HUDEP-2 (cell line): Measurements from ENCODE around the gene MINAR1.

Experiments used
- DNase-seq, 76 experiments: peaks; one replicate each; lab custom pipeline; 2025; ENCODE audit not compliant: unreplicated experiment in 76 of 76; lab: John Stamatoyannopoulos, UW

MINAR1 gene

DNA sequence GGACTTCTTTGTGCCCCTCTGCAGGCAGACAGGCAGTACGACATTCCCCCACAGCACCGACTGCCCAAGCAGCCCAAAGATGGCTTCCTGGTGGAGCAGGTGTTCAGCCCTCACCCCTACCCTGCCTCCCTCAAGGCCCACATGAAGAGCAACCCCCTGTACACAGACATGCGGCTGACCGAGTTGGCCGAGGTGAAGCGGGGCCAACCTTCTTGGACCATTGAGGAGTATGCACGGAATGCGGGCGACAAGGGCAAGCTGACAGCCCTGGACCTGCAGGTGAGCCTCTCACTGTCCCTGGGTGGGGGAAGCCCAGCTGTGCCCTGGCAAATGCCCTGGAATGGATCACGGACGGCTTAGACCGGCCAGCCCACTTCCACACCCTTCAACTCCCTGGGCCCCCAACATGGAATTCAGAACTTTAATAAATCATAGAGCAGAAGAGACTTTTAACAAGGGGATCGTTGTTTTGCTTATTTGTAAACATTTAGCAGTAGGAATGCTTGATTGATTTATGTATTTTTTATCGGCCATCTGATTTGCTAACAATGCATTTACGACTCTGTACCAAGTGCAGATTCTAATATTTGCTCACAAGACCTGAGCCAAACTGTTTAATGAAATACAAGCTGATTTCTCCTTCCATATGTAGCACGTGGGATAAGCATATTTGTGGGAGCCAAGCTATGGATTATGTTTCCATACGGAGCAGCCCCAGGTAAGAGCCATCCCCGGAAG, 31.1 kb downstream of the MINAR1 start:
- no peak for DNase-seq

DNA sequence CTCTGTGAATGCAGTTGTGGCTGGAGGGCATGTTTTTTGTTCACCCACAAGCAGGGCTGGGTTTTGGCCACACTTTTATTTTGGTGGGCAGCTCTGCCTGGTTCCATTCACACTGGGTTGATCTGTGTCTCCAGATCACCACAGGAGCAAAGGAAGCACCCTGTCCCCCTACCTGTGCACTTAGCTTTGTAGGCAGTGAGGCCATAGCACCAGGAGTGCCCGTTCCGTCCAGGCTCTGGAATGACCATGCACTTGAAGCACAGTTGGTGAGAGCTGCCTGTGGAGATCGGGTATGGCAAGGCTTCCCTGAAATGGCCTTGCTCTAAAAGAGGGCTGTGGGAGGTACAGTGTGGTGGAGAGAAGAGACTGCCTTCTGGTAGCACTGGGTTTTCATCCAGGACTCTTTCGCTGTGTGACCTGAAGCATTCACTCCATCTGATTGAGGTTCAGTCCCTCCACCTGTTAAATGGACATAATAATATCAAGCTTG, 31.7 kb downstream of the MINAR1 start:
- DNase-seq: no peak

DNA sequence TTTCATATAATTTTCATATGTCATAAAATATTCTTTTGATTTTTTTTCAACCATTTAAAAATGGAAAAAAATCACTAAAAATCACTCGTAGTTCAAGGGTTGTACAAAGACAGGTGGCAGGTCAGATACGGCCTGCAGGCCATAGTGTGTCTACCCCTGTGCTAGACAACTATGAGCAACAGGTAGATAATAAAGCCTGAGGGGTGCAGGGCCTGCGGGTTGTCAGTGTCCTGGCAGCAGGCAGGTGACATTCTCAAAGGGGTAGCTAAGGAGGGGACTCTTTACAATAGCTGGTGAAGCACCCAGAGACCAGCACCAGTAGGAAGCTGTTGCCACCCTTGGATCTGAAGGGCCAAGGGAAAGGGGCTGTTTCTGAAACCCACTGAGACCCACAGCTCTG, 34.4 kb downstream of the MINAR1 start:
- DNase-seq: no peak

DNA sequence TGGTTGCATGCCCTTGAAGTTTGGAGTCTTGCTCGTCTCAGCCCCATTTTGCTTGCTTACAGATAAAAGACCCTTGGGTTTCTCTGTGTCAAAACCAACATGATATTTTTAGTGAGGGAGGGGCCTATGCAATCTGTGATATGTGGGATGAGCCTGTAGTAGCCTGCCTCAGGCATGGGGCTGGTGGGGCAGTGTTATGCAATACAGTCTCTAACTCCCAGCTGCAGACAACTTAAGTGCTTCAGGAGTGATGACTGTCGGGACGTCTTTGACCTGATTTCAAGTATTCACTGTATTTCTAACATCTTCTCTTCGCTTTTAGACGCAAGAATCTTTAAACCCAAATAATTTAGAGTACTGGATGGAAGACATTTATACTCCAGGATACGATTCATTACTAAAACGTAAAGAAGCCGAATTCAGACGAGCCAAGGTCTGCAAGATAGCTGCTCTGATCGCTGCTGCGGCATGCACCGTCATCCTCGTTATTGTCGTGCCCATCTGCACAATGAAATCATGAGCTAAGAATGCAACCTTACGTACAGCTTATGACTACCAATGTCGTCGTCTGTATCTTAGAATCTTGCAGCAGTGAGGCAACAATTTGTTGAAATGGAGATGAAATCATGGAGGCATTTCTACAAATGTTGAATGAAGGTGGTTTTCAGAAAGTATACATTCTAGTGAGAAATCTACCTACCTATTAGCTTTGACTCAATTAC, 35.9 kb downstream of the MINAR1 start:
- DNase-seq: no peak

DNA sequence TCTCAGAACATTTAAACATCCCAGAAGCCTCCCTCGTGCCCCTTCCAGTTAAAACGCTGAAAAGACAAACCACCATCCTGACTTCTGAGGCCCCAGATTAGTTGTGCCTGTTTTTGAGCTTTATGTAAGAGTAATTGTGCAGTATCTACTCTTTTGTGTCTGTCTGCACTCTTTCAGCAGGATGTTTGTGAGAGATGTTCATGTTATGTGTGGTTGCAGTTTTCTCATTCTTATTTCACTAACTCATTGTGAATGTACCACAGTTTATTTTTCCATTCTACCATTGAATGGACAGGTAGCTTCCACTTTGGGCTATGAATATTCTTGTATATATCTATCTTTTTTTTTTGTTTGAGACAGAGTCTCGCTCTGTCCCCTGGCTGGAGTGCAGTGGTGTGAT, 40.3 kb downstream of the MINAR1 start:
- no peak for DNase-seq

DNA sequence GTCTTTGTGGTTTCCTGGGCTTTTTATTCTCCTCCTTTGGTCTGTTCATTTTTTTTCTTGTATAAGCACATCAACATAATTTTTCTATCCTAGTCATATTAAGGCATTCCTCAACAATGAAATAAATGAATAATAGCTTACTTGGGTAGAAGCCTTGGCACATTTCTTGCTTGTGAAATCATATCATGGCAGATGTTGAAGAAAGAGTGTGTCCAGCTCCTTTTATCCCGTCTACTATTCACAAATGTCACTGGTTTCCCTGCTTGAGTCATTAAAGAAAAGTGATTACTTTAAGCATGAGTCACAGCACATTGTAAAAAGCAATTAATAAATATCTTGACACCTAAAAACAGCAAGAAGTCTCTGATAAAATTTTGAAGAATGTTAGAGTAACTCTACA, 42.1 kb downstream of the MINAR1 start:
- no peak for DNase-seq

DNA sequence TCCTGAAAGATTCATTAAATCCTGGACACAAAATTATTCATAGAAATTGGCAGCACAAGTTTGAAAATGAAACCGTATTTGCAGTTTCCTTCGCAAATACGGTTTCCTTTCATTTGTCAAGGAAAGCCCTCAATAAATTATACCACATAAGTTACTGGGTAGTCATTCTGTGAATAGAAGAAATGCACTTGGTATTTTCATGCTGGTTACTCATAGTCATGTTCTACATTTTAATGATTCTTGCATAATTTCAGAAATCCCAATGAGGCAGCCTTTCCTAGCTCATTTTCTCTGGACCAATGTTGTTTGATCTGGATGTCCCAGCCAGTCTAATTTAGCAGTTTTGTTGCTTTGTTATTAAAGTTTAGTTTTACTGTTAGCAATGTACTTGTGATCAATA, 43.2 kb downstream of the MINAR1 start:
- DNase-seq: no peak

DNA sequence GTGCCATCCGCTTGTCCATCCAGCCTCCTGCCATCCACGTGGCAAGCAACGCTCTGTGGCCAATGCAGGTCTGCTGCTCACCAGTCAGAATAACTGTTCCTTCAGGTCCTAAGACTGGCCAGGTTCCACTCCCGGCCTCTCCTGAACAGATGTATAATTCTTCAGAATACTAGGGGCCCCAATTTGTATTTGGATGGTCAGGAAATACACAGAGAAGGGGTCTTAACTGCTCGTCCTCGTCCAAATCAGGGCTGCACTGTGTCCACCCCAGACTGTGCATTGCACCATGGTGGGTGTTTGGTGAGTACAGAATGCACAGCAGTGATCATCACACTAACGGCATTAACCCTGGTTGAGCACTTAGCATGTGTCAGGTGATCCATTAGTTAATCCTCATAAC, 46.0 kb downstream of the MINAR1 start:
- no peak for DNase-seq

DNA sequence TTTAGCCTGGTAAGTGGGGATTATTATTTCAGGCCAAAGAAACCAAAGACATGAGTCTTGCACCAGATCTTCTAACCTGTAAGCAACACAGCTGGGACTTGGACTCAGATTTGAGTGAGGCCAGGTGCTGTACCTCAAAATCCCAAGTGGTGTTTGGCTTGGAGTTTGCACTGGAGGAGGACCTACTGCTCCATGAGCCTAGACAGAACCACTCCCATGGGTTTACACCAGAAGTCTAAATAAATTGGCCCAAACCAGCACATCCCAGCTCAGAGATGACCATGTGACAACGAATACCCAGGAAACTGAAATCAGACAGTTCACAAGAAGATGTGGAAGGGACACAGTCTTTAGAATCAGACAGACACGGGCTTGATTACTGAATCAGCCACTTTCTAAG, 47.5 kb downstream of the MINAR1 start:
- DNase-seq: no peak

DNA sequence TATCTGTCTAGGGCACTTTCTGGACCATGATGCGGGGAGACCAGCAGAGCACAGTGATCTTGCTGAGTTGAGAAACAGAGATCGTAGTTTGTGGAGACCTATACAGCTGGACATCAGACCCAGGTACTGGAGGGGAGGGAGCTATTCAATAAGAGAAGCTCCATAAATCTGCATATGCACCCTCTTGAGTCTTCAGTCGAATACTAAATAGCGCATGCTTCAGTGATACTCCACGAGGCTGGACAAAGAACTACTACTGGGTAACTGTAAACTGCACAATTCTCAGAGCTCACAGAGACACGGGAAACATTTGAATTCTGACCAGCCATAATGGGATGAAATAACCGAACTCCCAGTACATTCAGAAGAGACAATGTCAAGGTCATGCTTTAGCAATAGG, 49.7 kb downstream of the MINAR1 start:
- no peak for DNase-seq
